Caco-2 (cell line): ENCODE data around the gene ELOVL2. TPM values are rescaled to one million over a fixed set of nuclear protein-coding genes. Genes with fewer than 3 reads are reported as not detected.

Experiments used
- BruUV-seq: library from RNA; stranded (reverse); fragments of 400-500 nt; replicated peaks from 2 replicates; lab custom pipeline; 2021; lab: Mats Ljungman, UMichigan
- CTCF ChIA-PET: fragments of 300-600 bp; sonication (Branson Sonifier 250); formaldehyde crosslinking; loops from one replicate; lab custom pipeline; 2022; ENCODE audit warnings: antibody characterized with exemption; lab: Charles Lee
- POLR2A ChIA-PET: fragments of 300-600 bp; sonication (Branson Sonifier 250); formaldehyde crosslinking; loops from one replicate; lab custom pipeline; 2022; ENCODE audit warnings: antibody characterized with exemption; lab: Charles Lee
- DNase-seq, 2 experiments: peaks; one replicate each; pipeline versions ENCODE4 v3.0.0 to v3.0.0-alpha.2; 2020 to 2022
- H3K27me3 ChIP-seq: replicated peaks from 2 replicates; pipeline ENCODE4 v1.6.0; 2011; ENCODE audit warnings: low read length; ENCODE audit not compliant: control insufficient read depth, insufficient read depth
- H3K36me3 ChIP-seq: 2 replicates; pipeline ENCODE4 v1.5.1; 2011; ENCODE audit warnings: low read length; ENCODE audit not compliant: control insufficient read depth, insufficient read depth
- H3K4me1 ChIP-seq: fragments of 250-450 bp; sonication (Bioruptor Pico); 2 replicates; pipeline ENCODE4 v1.5.1; 2020; ENCODE audit warnings: mild to moderate bottlenecking
- H3K4me3 ChIP-seq: 2 replicates; pipeline ENCODE4 v1.5.1; 2011; ENCODE audit warnings: low read depth, mild to moderate bottlenecking, control low read depth, low read length
- H3K9me3 ChIP-seq: fragments of 250-450 bp; sonication (Bioruptor Pico); 2 replicates; pipeline ENCODE4 v1.5.1; 2020; ENCODE audit warnings: mild to moderate bottlenecking, moderate library complexity
- H3K27ac Mint-ChIP-seq: one replicate; pipeline ENCODE4 v1.8.0; 2022; ENCODE audit warnings: mixed read lengths; ENCODE audit not compliant: unreplicated experiment
- H3K27me3 Mint-ChIP-seq: one replicate; pipeline ENCODE4 v1.8.0; 2022; ENCODE audit warnings: mixed read lengths; ENCODE audit not compliant: insufficient read depth, unreplicated experiment
- H3K36me3 Mint-ChIP-seq: one replicate; pipeline ENCODE4 v1.8.0; 2022; ENCODE audit warnings: mild to moderate bottlenecking, mixed read lengths; ENCODE audit not compliant: insufficient read depth, unreplicated experiment
- H3K4me1 Mint-ChIP-seq: one replicate; pipeline ENCODE4 v1.8.0; 2022; ENCODE audit warnings: low read depth, mixed read lengths; ENCODE audit not compliant: unreplicated experiment
- H3K4me3 Mint-ChIP-seq: one replicate; pipeline ENCODE4 v1.8.0; 2022; ENCODE audit warnings: mild to moderate bottlenecking, moderate library complexity, mixed read lengths; ENCODE audit not compliant: unreplicated experiment
- H3K9me3 Mint-ChIP-seq: one replicate; pipeline ENCODE4 v1.8.0; 2022; ENCODE audit warnings: mixed read lengths; ENCODE audit not compliant: unreplicated experiment
- intact Hi-C: fragments of 100-400 bp; cut with micrococcal nuclease; formaldehyde crosslinking; loops from one replicate; pipeline ENCODE4 v1.10.0; 2022; ENCODE audit not compliant: unreplicated experiment
- total RNA-seq: library from RNA; stranded (reverse); gene quantifications from 2 replicates; pipeline ENCODE4 v1.2.3, GENCODE V29; 2022
- TF ChIP-seq, protein P1 (sequence below), 2 experiments: fragments of 200-600 bp in 1 of 2; IDR thresholded peaks; 1 replicate in 1 of 2; 2 replicates in 1 of 2; pipeline versions ENCODE4 v1.5.1 to v1.8.0; 2011 to 2022; ENCODE audit warnings: antibody characterized with exemption in 1 of 2, control low read depth in 1 of 2, inconsistent platforms in 1 of 2, low read depth in 1 of 2, low read length in 1 of 2, mild to moderate bottlenecking in 1 of 2, moderate library complexity in 1 of 2; ENCODE audit not compliant: insufficient read depth in 1 of 2, severe bottlenecking in 1 of 2, unreplicated experiment in 1 of 2

The ELOVL2 gene
- total RNA-seq, 1 experiment from 2014 or later, result not detected

DNA sequence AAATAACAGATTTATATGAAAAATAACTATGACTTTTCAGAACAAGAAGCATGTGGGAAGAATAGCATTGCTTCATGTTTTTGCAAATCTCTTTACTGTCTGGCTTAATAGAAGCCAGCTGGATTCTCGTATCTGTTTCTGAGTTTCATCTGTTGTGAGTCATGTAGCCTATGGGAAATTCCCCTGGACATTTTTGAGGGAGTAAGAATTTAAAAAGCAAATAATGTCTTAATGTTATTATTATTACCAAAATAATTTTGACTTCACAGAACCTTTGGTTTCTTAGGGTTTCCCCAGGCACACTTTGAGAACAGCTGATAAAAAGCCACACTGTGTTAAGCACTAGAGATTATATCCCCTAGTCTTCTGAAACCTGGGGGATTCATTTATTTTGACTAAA is 81.4 kb downstream of the ELOVL2 start:
- Histone ChIP-seq H3K4me1 (no peaks in the 10 kb centered on the region), H3K4me3 (no peak overlapping the region), H3K27me3 (no peaks in the 10 kb centered on the region), H3K9me3 (peaks cover 11% of the 10 kb centered on the region), H3K36me3 (no peaks in the 10 kb centered on the region)
- ChIA-PET POLR2A (no interaction called here), CTCF (interaction anchor here (0.6 to 1.2 kb wide), 3 partner anchors 73 to 105 kb away, joined by 3 to 8 read pairs (median 4); no protein-coding TSS in a partner anchor)
- no peaks in the 10 kb centered on the region for H3K36me3 Mint-ChIP-seq
- no TSS peak for BruUV-seq
- no peak overlapping the region for H3K4me3 Mint-ChIP-seq
- TF ChIP-seq, protein P1, sequence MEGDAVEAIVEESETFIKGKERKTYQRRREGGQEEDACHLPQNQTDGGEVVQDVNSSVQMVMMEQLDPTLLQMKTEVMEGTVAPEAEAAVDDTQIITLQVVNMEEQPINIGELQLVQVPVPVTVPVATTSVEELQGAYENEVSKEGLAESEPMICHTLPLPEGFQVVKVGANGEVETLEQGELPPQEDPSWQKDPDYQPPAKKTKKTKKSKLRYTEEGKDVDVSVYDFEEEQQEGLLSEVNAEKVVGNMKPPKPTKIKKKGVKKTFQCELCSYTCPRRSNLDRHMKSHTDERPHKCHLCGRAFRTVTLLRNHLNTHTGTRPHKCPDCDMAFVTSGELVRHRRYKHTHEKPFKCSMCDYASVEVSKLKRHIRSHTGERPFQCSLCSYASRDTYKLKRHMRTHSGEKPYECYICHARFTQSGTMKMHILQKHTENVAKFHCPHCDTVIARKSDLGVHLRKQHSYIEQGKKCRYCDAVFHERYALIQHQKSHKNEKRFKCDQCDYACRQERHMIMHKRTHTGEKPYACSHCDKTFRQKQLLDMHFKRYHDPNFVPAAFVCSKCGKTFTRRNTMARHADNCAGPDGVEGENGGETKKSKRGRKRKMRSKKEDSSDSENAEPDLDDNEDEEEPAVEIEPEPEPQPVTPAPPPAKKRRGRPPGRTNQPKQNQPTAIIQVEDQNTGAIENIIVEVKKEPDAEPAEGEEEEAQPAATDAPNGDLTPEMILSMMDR (IDR thresholded peaks at IDR 0.05; ENCODE audit: insufficient read depth in 1 of 2, low read depth in 1 of 2, low read length in 1 of 2, severe bottlenecking in 1 of 2, unreplicated experiment in 1 of 2), result no peak
- no peak for DNase-seq
- H3K9me3 Mint-ChIP-seq, result peaks cover 28% of the 10 kb centered on the region
- no peak overlapping the region for H3K27ac Mint-ChIP-seq
- intact Hi-C loops, result loop anchor here (2.0 kb wide), 1 partner anchor 44 kb away; no protein-coding TSS in a partner anchor
- peaks cover 7% of the 10 kb centered on the region for H3K4me1 Mint-ChIP-seq
- no peaks in the 10 kb centered on the region for H3K27me3 Mint-ChIP-seq

GRCh38 chr6:10961837-10962236 is 82.3 kb downstream of the ELOVL2 start:
- intact Hi-C loops, result loop anchor here (2.0 kb wide), 1 partner anchor 45 kb away; no protein-coding TSS in a partner anchor
- no peak overlapping the region for H3K4me3 ChIP-seq
- peaks cover 11% of the 10 kb centered on the region for H3K9me3 ChIP-seq
- H3K36me3 ChIP-seq, result no peaks in the 10 kb centered on the region
- no peaks in the 10 kb centered on the region for H3K27me3 ChIP-seq
- BruUV-seq, result no TSS peak
- DNase-seq, result no peak
- CTCF ChIA-PET, result interaction anchor here (0.9 kb wide), 1 partner anchor 105 kb away, joined by 3 read pairs; no protein-coding TSS in a partner anchor
- POLR2A ChIA-PET, result no interaction called here
- no peak overlapping the region for H3K4me3 Mint-ChIP-seq
- no peaks in the 10 kb centered on the region for H3K4me1 ChIP-seq
- peaks cover 7% of the 10 kb centered on the region for H3K4me1 Mint-ChIP-seq
- TF ChIP-seq, protein P1 (IDR thresholded peaks at IDR 0.05; ENCODE audit: insufficient read depth in 1 of 2, low read depth in 1 of 2, low read length in 1 of 2, severe bottlenecking in 1 of 2, unreplicated experiment in 1 of 2), result no peak
- no peak overlapping the region for H3K27ac Mint-ChIP-seq
- H3K9me3 Mint-ChIP-seq, result peaks cover 23% of the 10 kb centered on the region
- H3K36me3 Mint-ChIP-seq, result no peaks in the 10 kb centered on the region
- H3K27me3 Mint-ChIP-seq, result no peaks in the 10 kb centered on the region

GRCh38 chr6:10960171-10960570 is 83.9 kb downstream of the ELOVL2 start:
- H3K9me3 ChIP-seq, result no peaks in the 10 kb centered on the region; the same call in 1 of the 2 replicates
- H3K27me3 ChIP-seq, result no peaks in the 10 kb centered on the region
- Mint-ChIP-seq H3K27me3 (no peaks in the 10 kb centered on the region), H3K36me3 (no peaks in the 10 kb centered on the region), H3K27ac (no peak overlapping the region), H3K4me3 (no peak overlapping the region), H3K9me3 (peaks cover 12% of the 10 kb centered on the region), H3K4me1 (peaks cover 7% of the 10 kb centered on the region)
- POLR2A ChIA-PET, result interaction anchor here (0.7 kb wide), 1 partner anchor 11 kb away, joined by 3 read pairs; no protein-coding TSS in a partner anchor
- no peaks in the 10 kb centered on the region for H3K36me3 ChIP-seq
- CTCF ChIA-PET, result no interaction called here
- DNase-seq, result no peak
- no peak overlapping the region for H3K4me3 ChIP-seq
- BruUV-seq, result no TSS peak
- no peaks in the 10 kb centered on the region for H3K4me1 ChIP-seq
- TF ChIP-seq, protein P1 (IDR thresholded peaks at IDR 0.05; ENCODE audit: insufficient read depth in 1 of 2, low read depth in 1 of 2, low read length in 1 of 2, severe bottlenecking in 1 of 2, unreplicated experiment in 1 of 2), result no peak
- intact Hi-C loops, result no loop called here
